Suppressor macrophage treated with lipopolysaccharide for 1 hour (primary cell): ENCODE data around the gene PLEKHG3.
A peak's percentile ranks its signal among the peaks of the same experiment; 100 is the strongest.
"Not testable (repeated sequence)": the region's sequence is repeated elsewhere in the genome, so short reads cannot be mapped to it uniquely, and the experiment has no call there.

Experiments used
- DNase-seq, 3 donors: peaks; one replicate each; pipeline ENCODE4 v3.0.0-alpha.2; 2020 to 2022

The PLEKHG3 gene

GRCh38 chr14:64688811-64689281 lies 15.4 kb upstream of the PLEKHG3 start:
- DNase-seq: no peak

- no peak for DNase-seq
Observed at GRCh38 chr14:64689289-64689688, 14.9 kb upstream of the PLEKHG3 start.

GRCh38 chr14:64690607-64691006 lies 13.6 kb upstream of the PLEKHG3 start:
- DNase-seq: not testable (repeated sequence)

- peak; percentile 74 to 91 (median 88) for DNase-seq
Observed at GRCh38 chr14:64691376-64691775, 12.8 kb upstream of the PLEKHG3 start.

- DNase-seq: peak in 2 of 3 donors; percentile 55 to 64
Observed at GRCh38 chr14:64692189-64692985, 11.8 kb upstream of the PLEKHG3 start.

DNA sequence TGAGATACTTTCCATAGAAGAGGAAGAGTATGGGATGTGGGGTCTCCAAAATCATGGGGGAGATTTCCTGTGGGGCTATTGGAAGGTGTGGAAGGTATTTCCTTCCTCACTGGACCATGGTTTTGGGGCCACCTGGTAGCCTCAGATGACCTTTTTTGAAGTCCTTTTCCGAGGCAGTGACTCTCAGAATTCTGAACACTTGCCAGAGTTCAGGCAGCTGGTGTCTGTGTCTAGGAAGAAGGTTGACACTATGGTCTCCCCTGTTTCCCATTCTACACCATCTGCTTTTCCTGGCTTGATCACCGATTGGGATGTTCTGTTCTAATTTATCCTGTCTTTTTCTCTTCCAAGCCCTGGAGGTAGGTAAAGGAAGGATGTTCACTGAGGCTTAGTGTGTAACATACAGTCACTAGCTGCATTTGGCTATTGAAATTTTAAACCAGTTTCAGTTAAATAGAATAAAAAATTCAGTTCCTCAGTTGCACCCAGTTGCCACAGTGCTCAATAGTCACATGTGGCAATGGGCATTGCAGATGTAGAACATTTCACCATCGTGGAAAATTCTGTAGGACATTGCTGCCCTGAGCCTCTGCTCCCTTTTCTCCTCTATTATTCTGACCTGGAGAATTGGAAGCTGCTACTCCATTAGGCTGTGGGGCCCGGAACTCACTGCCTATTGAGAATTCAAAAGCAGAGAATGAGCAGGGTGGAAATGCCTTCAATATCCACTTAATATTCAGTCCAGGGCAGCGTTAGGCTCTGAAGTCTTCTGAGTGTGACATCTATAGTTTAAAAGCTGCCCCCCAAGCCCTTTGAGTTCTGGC lies 11.0 kb upstream of the PLEKHG3 start:
- DNase-seq: peak; percentile 64 to 72 (median 69)

DNA sequence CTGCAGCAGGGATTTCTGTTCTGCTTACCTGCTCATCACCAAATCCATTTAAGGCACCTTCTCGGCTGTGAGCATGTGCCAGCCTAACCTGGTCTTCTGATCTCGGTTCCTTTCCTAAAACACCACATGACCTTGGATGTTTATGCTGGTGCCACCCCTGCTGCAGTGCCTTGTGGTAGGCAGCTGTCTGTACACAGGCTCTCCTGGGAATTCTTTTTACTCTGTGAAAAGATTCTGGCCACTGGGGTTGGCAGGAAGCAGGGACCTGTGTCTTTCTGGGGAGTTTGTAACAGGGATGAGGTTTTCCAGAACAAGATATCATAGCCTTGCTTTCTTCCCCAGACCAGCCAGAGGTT lies 10.4 kb upstream of the PLEKHG3 start:
- no peak for DNase-seq

- no peak for DNase-seq
Observed at GRCh38 chr14:64695071-64695470, 9.2 kb upstream of the PLEKHG3 start.

- DNase-seq: no peak
Observed at GRCh38 chr14:64696355-64696857, 7.8 kb upstream of the PLEKHG3 start.

DNA sequence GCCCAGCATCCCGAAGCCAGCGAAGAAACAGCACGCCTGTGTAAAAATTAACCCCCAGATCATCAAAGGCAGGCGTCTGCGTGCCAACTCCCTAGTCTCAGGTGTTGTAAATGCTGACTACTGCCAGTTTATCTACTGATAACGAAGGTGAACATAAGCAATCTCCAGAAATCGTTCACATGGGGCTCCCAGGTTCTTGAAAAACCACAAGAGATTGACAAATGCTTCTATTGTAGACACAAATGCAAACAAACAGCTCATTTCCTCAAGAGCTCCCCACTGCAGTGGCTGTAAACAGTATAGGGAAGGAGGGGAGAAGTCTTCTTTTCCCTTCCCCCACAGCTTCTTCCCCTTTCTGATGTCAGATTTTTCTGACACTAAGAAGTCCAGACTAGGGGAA lies 5.3 kb upstream of the PLEKHG3 start:
- peak; percentile 87 to 92 (median 90) for DNase-seq

GRCh38 chr14:64700290-64700689 lies 3.9 kb upstream of the PLEKHG3 start:
- no peak for DNase-seq

DNA sequence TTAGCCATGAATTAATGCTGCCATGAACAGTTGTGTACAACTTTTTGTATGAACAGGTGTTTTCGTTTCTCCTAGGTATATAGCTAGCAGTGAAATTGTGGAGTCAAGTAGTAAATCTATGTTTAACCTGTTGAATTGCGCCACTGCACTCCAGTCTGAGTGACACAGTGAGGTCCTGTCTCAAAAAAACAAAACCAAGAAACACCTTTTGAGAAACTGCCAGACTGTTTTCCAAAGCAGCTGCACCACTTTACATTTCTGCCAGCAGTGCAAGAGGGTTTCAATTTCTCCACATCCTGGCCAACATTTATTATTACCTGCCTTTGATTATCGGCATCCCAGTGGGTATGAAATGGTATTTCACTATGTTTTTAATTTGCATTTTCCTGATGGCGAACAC lies 3.3 kb upstream of the PLEKHG3 start:
- no peak for DNase-seq

GRCh38 chr14:64701660-64702059 lies 2.6 kb upstream of the PLEKHG3 start:
- peak in 1 of 3 donors; percentile 38 for DNase-seq

- DNase-seq: no peak
Observed at GRCh38 chr14:64702493-64703394, 1.5 kb upstream of the PLEKHG3 start.

- peak; percentile 69 to 77 (median 70) for DNase-seq
Observed at GRCh38 chr14:64703395-64704142, 655 bp upstream of the PLEKHG3 start.

DNA sequence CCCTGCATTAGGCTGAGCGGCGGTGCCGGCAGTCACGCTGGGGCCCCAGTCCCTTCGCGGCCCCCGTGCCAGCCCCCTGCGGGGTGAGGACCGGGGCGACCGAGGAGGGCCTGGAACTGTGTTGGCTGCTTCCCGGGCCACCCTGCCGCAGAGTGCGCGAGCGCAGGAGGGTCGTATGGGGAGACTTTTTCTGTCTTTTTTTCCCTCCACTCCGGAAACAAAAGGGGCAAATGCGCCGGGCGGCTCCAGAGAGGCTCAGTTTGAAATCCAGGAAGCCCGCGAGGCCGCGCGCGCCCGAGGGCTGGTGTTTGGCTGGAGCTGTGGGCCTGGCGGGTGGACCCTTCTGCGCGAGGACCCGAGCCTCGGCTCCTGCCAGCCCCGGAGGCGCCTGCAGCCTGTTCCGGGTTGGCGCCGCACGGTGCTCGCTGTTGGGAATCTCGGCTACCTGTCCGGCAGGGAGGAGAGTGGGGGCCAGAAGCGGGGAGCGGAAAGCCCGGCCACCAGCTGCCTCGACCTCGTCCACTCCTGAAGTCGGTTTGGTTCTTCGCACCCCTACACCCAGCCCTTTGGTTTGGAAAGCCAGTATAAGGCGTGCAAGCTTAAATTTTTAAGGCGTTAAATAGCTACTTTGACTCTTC lies 638 bp downstream of the PLEKHG3 start:
- peak in 1 of 3 donors; percentile 50 for DNase-seq

- DNase-seq: peak; percentile 63 to 67 (median 64)
Observed at GRCh38 chr14:64705381-64706118, 1.3 kb downstream of the PLEKHG3 start.

GRCh38 chr14:64706119-64706592 lies 1.9 kb downstream of the PLEKHG3 start:
- DNase-seq: no peak

- no peak for DNase-seq
Observed at GRCh38 chr14:64706593-64707193, 2.5 kb downstream of the PLEKHG3 start.

DNA sequence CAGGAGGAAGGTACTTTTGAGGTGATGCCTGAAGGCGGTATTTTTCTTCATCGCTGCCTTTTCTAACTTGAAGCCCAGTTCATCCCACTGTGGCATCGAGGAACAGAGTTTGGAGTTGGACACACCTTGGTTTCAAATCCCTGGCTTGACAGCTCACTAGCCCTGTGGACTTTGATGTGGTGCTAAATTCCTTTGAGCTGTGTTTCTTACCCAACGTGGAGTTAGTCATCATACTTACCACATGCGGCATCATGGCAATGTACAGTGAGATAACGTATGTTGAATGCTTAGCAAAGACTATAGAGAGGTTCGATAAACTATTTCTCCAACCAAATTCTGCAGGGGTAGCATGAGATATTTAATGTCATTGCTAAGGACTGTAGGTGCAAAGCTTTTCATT lies 3.4 kb downstream of the PLEKHG3 start:
- peak in 2 of 3 donors; percentile 64 to 68 for DNase-seq
